Endothelial cell of umbilical vein (primary cell): Measurements from ENCODE around the gene ASIC4.

Experiments
- POLR2AphosphoS5 ChIP-seq: IDR thresholded peaks from 2 replicates; pipeline ENCODE4 v1.6.1; 2012; ENCODE audit warnings: low read depth, mild to moderate bottlenecking, control low read depth, low read length, moderate library complexity; ENCODE audit not compliant: insufficient read depth
- TF ChIP-seq, protein P1 (sequence below), 2 donors: IDR thresholded peaks; 1 replicate in 1 of 2; 2 replicates in 1 of 2; pipeline ENCODE4 v1.5.1; 2011; ENCODE audit warnings: low read length in 2 of 2, mild to moderate bottlenecking in 2 of 2, moderate library complexity in 2 of 2, control low read depth in 1 of 2, inconsistent platforms in 1 of 2, low read depth in 1 of 2; ENCODE audit not compliant: insufficient read depth in 1 of 2; ENCODE audit errors: extremely low read depth in 1 of 2

GRCh38 chr2:219499058-219499307 lies 15.3 kb upstream of the ASIC4 start:
- TF ChIP-seq POLR2AphosphoS5: no peak
- TF ChIP-seq, protein P1, sequence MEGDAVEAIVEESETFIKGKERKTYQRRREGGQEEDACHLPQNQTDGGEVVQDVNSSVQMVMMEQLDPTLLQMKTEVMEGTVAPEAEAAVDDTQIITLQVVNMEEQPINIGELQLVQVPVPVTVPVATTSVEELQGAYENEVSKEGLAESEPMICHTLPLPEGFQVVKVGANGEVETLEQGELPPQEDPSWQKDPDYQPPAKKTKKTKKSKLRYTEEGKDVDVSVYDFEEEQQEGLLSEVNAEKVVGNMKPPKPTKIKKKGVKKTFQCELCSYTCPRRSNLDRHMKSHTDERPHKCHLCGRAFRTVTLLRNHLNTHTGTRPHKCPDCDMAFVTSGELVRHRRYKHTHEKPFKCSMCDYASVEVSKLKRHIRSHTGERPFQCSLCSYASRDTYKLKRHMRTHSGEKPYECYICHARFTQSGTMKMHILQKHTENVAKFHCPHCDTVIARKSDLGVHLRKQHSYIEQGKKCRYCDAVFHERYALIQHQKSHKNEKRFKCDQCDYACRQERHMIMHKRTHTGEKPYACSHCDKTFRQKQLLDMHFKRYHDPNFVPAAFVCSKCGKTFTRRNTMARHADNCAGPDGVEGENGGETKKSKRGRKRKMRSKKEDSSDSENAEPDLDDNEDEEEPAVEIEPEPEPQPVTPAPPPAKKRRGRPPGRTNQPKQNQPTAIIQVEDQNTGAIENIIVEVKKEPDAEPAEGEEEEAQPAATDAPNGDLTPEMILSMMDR (IDR thresholded peaks at IDR 0.05; ENCODE audit: extremely low read depth in 1 of 2, insufficient read depth in 1 of 2, low read depth in 1 of 2, low read length in 2 of 2): no peak
